H9 (cell line): ENCODE data around the gene STPG3. TPM values are rescaled to one million over a fixed set of nuclear protein-coding genes. Genes with fewer than 3 reads are reported as not detected.

Source experiments
- DNase-seq: peaks from one replicate; pipeline ENCODE4 v3.0.0-alpha.2; 2017
- H2AFZ ChIP-seq: one replicate; pipeline ENCODE4 v1.6.1; 2013; ENCODE audit warnings: mild to moderate bottlenecking, low read length, control low read depth, moderate library complexity
- H2AK5ac ChIP-seq: 2 replicates; pipeline ENCODE4 v1.6.1; 2013; ENCODE audit warnings: low read length, control low read depth, mixed read lengths; ENCODE audit not compliant: insufficient read length
- H2BK120ac ChIP-seq: one replicate; pipeline ENCODE4 v1.6.1; 2013; ENCODE audit warnings: low read depth, mild to moderate bottlenecking, low read length, control low read depth, inconsistent platforms; ENCODE audit not compliant: poor library complexity, severe bottlenecking
- H2BK12ac ChIP-seq: 2 replicates; pipeline ENCODE4 v1.6.1; 2013; ENCODE audit warnings: low read length, control low read depth, mixed read lengths, low read depth; ENCODE audit not compliant: insufficient read length
- H2BK15ac ChIP-seq: 2 replicates; pipeline ENCODE4 v1.6.1; 2013; ENCODE audit warnings: low read depth, low read length, control low read depth
- H2BK20ac ChIP-seq: one replicate; pipeline ENCODE4 v1.6.1; 2013; ENCODE audit warnings: low read depth, mild to moderate bottlenecking, low read length, control low read depth, inconsistent platforms; ENCODE audit not compliant: poor library complexity, severe bottlenecking
- H2BK5ac ChIP-seq: 2 replicates; pipeline ENCODE4 v1.6.1; 2013; ENCODE audit warnings: low read length, control low read depth, mixed read lengths; ENCODE audit not compliant: insufficient read length
- H3K14ac ChIP-seq: 2 replicates; pipeline ENCODE4 v1.6.1; 2013; ENCODE audit warnings: low read length, control low read depth; ENCODE audit not compliant: insufficient read depth
- H3K18ac ChIP-seq: 2 replicates; pipeline ENCODE4 v1.6.1; 2013; ENCODE audit warnings: low read depth, mild to moderate bottlenecking, mixed read lengths, low read length, control low read depth; ENCODE audit not compliant: insufficient read length
- H3K23ac ChIP-seq: 2 replicates; pipeline ENCODE4 v1.6.1; 2013; ENCODE audit warnings: low read length, control low read depth, mixed read lengths, low read depth; ENCODE audit not compliant: insufficient read length
- H3K23me2 ChIP-seq: 2 replicates; pipeline ENCODE4 v1.6.1; 2013; ENCODE audit warnings: low read depth, mild to moderate bottlenecking, mixed read lengths, low read length, control low read depth; ENCODE audit not compliant: insufficient read length, poor library complexity, severe bottlenecking
- H3K27ac ChIP-seq: 2 replicates; pipeline ENCODE4 v1.5.1; 2013; ENCODE audit warnings: low read length, control low read depth, mixed read lengths, low read depth; ENCODE audit not compliant: insufficient read length
- H3K27me3 ChIP-seq: 2 replicates; pipeline ENCODE4 v1.6.1; 2013; ENCODE audit warnings: low read length, control low read depth, inconsistent platforms; ENCODE audit not compliant: insufficient read depth
- H3K4ac ChIP-seq: 2 replicates; pipeline ENCODE4 v1.6.1; 2013; ENCODE audit warnings: low read depth, mild to moderate bottlenecking, control low read depth, inconsistent platforms, low read length, moderate library complexity
- H3K4me1 ChIP-seq: 2 replicates; pipeline ENCODE4 v1.6.1; 2013; ENCODE audit warnings: low read length, control low read depth, inconsistent platforms; ENCODE audit not compliant: insufficient read depth
- H3K4me2 ChIP-seq: 2 replicates; pipeline ENCODE4 v1.6.1; 2013; ENCODE audit warnings: low read length, control low read depth, mixed read lengths; ENCODE audit not compliant: insufficient read length, insufficient read depth
- H3K56ac ChIP-seq: 2 replicates; pipeline ENCODE4 v1.6.1; 2013; ENCODE audit warnings: low read depth, mild to moderate bottlenecking, mixed read lengths, low read length, control low read depth; ENCODE audit not compliant: insufficient read length
- H3K79me1 ChIP-seq: 2 replicates; pipeline ENCODE4 v1.6.1; 2013; ENCODE audit warnings: low read depth, mild to moderate bottlenecking, moderate library complexity, low read length, control low read depth, inconsistent platforms; ENCODE audit not compliant: insufficient read depth, poor library complexity, severe bottlenecking
- H3K79me2 ChIP-seq: 2 replicates; pipeline ENCODE4 v1.6.1; 2013; ENCODE audit warnings: low read length, control low read depth, inconsistent platforms; ENCODE audit not compliant: insufficient read depth
- H3K9ac ChIP-seq: 2 replicates; pipeline ENCODE4 v1.6.1; 2013; ENCODE audit warnings: low read length, control low read depth, mixed read lengths; ENCODE audit not compliant: insufficient read length; ENCODE audit errors: extremely low read depth
- H3K9me3 ChIP-seq: one replicate; pipeline ENCODE4 v1.6.1; 2013; ENCODE audit warnings: low read depth, low read length, inconsistent platforms; ENCODE audit not compliant: control insufficient read depth
- H3T11ph ChIP-seq: one replicate; pipeline ENCODE4 v1.6.1; 2013; ENCODE audit warnings: mild to moderate bottlenecking, low read length, control low read depth, inconsistent platforms
- H4K20me1 ChIP-seq: one replicate; pipeline ENCODE4 v1.6.1; 2013; ENCODE audit not compliant: control insufficient read depth, insufficient read length, insufficient read depth
- H4K5ac ChIP-seq: 2 replicates; pipeline ENCODE4 v1.6.1; 2013; ENCODE audit warnings: low read depth, mild to moderate bottlenecking, mixed read lengths, low read length, control low read depth; ENCODE audit not compliant: insufficient read length
- H4K8ac ChIP-seq: replicated peaks from 2 replicates; pipeline ENCODE4 v1.6.1; 2013; ENCODE audit warnings: low read length, control low read depth, mixed read lengths, low read depth; ENCODE audit not compliant: insufficient read length
- H4K91ac ChIP-seq: 2 replicates; pipeline ENCODE4 v1.6.1; 2013; ENCODE audit warnings: low read depth, mild to moderate bottlenecking, moderate library complexity, mixed read lengths, low read length, control low read depth; ENCODE audit not compliant: insufficient read length
- H3K27ac Mint-ChIP-seq, 3 experiments: 2 replicates in 2 of 3; 3 replicates in 1 of 3; pipeline ENCODE4 v1.8.0; 2020 to 2021; ENCODE audit warnings: mixed read lengths in 3 of 3, mild to moderate bottlenecking in 1 of 3, moderate library complexity in 1 of 3
- H3K27me3 Mint-ChIP-seq: 2 replicates; pipeline ENCODE4 v1.8.0; 2021; ENCODE audit warnings: low read depth, mild to moderate bottlenecking, moderate library complexity, mixed read lengths
- H3K36me3 Mint-ChIP-seq, 3 experiments: 2 replicates in 2 of 3; 3 replicates in 1 of 3; pipeline ENCODE4 v1.8.0; 2020 to 2021; ENCODE audit warnings: low read depth in 3 of 3, mixed read lengths in 3 of 3; ENCODE audit not compliant: insufficient read depth in 1 of 3
- H3K4me1 Mint-ChIP-seq, 2 experiments: 2 replicates each; pipeline ENCODE4 v1.8.0; 2020; ENCODE audit warnings: mixed read lengths in 2 of 2
- H3K4me3 Mint-ChIP-seq, 2 experiments: 2 replicates in 1 of 2; 3 replicates in 1 of 2; pipeline ENCODE4 v1.8.0; 2020 to 2021; ENCODE audit warnings: mild to moderate bottlenecking in 2 of 2, mixed read lengths in 2 of 2, moderate library complexity in 1 of 2
- H3K9me3 Mint-ChIP-seq, 2 experiments: 2 replicates in 1 of 2; 3 replicates in 1 of 2; pipeline ENCODE4 v1.8.0; 2020; ENCODE audit warnings: mild to moderate bottlenecking in 2 of 2, mixed read lengths in 2 of 2, moderate library complexity in 1 of 2
- WGBS: extraction: QIAGEN DNeasy Blood & Tissue Kit; methylation state at CpG from one replicate; pipeline ENCODE4 v1.1.7; 2013; ENCODE audit warnings: missing lambda C conversion rate, low lambda C conversion rate, mixed read lengths; ENCODE audit not compliant: insufficient read length; ENCODE audit errors: extremely low coverage; 5-methylcytosine and 5-hydroxymethylcytosine counted together
- total RNA-seq: library from RNA; stranded (reverse); gene quantifications from 2 replicates; pipeline ENCODE4 v1.2.1, GENCODE V29; 2021
- TF ChIP-seq, protein P1 (sequence below): fragments of 200-600 bp; sonication (generic); conservative IDR thresholded peaks from 3 replicates; pipeline ENCODE4 v1.8.0; 2021; ENCODE audit warnings: antibody characterized with exemption, mild to moderate bottlenecking

STPG3 gene
- total RNA-seq, 1 experiment from 2014 or later = not detected

DNA sequence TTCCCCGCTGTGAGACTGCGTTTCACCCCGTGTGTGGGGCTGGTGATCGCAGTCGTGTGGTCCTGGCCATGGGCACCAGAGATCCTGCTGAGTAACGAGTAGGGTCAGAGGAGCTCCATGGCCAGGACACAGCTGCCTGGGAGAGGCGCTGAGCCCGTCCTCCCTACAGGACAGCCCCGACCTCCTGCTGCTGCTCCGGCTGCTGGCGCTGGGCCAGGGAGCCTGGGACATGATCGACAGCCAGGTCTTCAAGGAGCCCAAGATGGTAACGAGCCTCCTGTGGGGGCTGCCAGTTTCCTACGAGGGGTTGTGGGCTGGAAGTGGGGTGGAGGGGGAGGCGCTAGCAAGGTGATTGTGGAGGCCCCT is 15.1 kb downstream of the STPG3 start:
- H3T11ph ChIP-seq = no peak overlapping the region
- Mint-ChIP-seq H3K4me1 (0 out of 4 replicates have a peak, but pooled peaks cover 0 to 3% of the 10 kb centered on the region in 2 experiments), H3K27me3 (no peaks in the 10 kb centered on the region; the same call in 1 of the 2 replicates), H3K9me3 (no peaks in the 10 kb centered on the region; a peak in 1 of 5 replicates), H3K27ac (no peak overlapping the region), H3K36me3 (peaks cover 10 to 55% (median 42%) of the 10 kb centered on the region in 3 experiments; a peak in 6 of 7 replicates), H3K4me3 (no peak overlapping the region)
- H3K23ac ChIP-seq = no peak overlapping the region
- H3K23me2 ChIP-seq = no peaks in the 10 kb centered on the region
- H4K8ac ChIP-seq = no peak overlapping the region
- no peaks in the 10 kb centered on the region for H3K79me2 ChIP-seq
- H2BK20ac ChIP-seq = no peak overlapping the region
- H3K9me3 ChIP-seq = no peaks in the 10 kb centered on the region
- no peak overlapping the region for H4K91ac ChIP-seq
- H3K4ac ChIP-seq = no peak overlapping the region
- DNase-seq = no peak
- H3K27ac ChIP-seq = no peak overlapping the region
- no peak overlapping the region for H3K18ac ChIP-seq
- H4K20me1 ChIP-seq = no peaks in the 10 kb centered on the region
- no peak overlapping the region for H2BK15ac ChIP-seq
- TF ChIP-seq, protein P1, sequence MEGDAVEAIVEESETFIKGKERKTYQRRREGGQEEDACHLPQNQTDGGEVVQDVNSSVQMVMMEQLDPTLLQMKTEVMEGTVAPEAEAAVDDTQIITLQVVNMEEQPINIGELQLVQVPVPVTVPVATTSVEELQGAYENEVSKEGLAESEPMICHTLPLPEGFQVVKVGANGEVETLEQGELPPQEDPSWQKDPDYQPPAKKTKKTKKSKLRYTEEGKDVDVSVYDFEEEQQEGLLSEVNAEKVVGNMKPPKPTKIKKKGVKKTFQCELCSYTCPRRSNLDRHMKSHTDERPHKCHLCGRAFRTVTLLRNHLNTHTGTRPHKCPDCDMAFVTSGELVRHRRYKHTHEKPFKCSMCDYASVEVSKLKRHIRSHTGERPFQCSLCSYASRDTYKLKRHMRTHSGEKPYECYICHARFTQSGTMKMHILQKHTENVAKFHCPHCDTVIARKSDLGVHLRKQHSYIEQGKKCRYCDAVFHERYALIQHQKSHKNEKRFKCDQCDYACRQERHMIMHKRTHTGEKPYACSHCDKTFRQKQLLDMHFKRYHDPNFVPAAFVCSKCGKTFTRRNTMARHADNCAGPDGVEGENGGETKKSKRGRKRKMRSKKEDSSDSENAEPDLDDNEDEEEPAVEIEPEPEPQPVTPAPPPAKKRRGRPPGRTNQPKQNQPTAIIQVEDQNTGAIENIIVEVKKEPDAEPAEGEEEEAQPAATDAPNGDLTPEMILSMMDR = no peak
- no CpG with 5 or more reads among the region's 15 CpGs for WGBS
- H2BK120ac ChIP-seq = no peak overlapping the region
- no peak overlapping the region for H3K9ac ChIP-seq
- no peaks in the 10 kb centered on the region for H3K79me1 ChIP-seq
- H2BK5ac ChIP-seq = no peak overlapping the region
- H4K5ac ChIP-seq = no peak overlapping the region
- H3K27me3 ChIP-seq = no peaks in the 10 kb centered on the region
- no peak overlapping the region for H2AK5ac ChIP-seq
- H3K4me1 ChIP-seq = no peaks in the 10 kb centered on the region
- no peak overlapping the region for H2BK12ac ChIP-seq
- no peak overlapping the region for H3K4me2 ChIP-seq
- H3K56ac ChIP-seq = no peak overlapping the region
- no peak overlapping the region for H3K14ac ChIP-seq
- H2AFZ ChIP-seq = no peak overlapping the region
